ENCODE data around the gene TSPAN9.

GRCh38 chr12:3280967-3281366 is 203.8 kb downstream of the TSPAN9 start:
- TF ChIP-seq CTCF (IDR thresholded peaks at IDR 0.05) (no peak), EZH2 (IDR thresholded peaks at IDR 0.05) (no peak)
